Natural killer cell (primary cell): Measurements from ENCODE around the gene SLC9A7. TPM values are rescaled to one million over a fixed set of nuclear protein-coding genes. Genes with fewer than 3 reads are reported as not detected.
A peak's percentile ranks its signal among the peaks of the same experiment; 100 is the strongest.

ENCODE experiments used
- ATAC-seq, 3 donors: fragments of 150-1000 bp in 2 of 3; fragments of 200-7000 bp in 1 of 3; cut with Tn5 transposase; 1 replicate in 1 of 3; 2 replicates in 2 of 3; pipeline ENCODE4 v1.10.0; 2021; ENCODE audit warnings: mild to moderate bottlenecking in 2 of 3, moderate library complexity in 2 of 3
- DNase-seq, 2 donors: peaks; one replicate each; pipeline versions ENCODE4 v3.0.0 to v3.0.0-alpha.2; 2013 to 2021; ENCODE audit warnings: mixed read lengths in 1 of 2
- H3K27ac ChIP-seq: one replicate; pipeline ENCODE4 v1.5.1; 2013; ENCODE audit warnings: mild to moderate bottlenecking, low read length
- H3K27me3 ChIP-seq: one replicate; pipeline ENCODE4 v1.6.1; 2013; ENCODE audit warnings: low read length; ENCODE audit not compliant: control insufficient read depth, insufficient read depth
- H3K36me3 ChIP-seq: one replicate; pipeline ENCODE4 v1.6.1; 2013; ENCODE audit warnings: low read length; ENCODE audit not compliant: control insufficient read depth, insufficient read depth
- H3K4me1 ChIP-seq: one replicate; pipeline ENCODE4 v1.6.1; 2013; ENCODE audit warnings: low read length; ENCODE audit not compliant: control insufficient read depth, insufficient read depth
- H3K4me3 ChIP-seq: one replicate; pipeline ENCODE4 v1.5.1; 2013; ENCODE audit warnings: low read length
- H3K9me3 ChIP-seq: one replicate; pipeline ENCODE4 v1.6.1; 2013; ENCODE audit warnings: low read length; ENCODE audit not compliant: control insufficient read depth, insufficient read depth
- H3K27ac Mint-ChIP-seq, 2 donors: one replicate each; pipeline ENCODE4 v1.8.0; 2022; ENCODE audit warnings: mild to moderate bottlenecking in 2 of 2, mixed read lengths in 2 of 2, moderate library complexity in 1 of 2
- H3K27me3 Mint-ChIP-seq, 2 donors: one replicate each; pipeline ENCODE4 v1.8.0; 2022; ENCODE audit warnings: low read depth in 2 of 2, mixed read lengths in 2 of 2
- H3K36me3 Mint-ChIP-seq: one replicate; pipeline ENCODE4 v1.8.0; 2022; ENCODE audit warnings: mixed read lengths
- H3K4me1 Mint-ChIP-seq, 2 donors: one replicate each; pipeline ENCODE4 v1.8.0; 2022; ENCODE audit warnings: mixed read lengths in 2 of 2
- H3K4me3 Mint-ChIP-seq: one replicate; pipeline ENCODE4 v1.8.0; 2022; ENCODE audit warnings: mild to moderate bottlenecking, moderate library complexity, mixed read lengths
- H3K9me3 Mint-ChIP-seq, 2 donors: one replicate each; pipeline ENCODE4 v1.8.0; 2022; ENCODE audit warnings: mixed read lengths in 2 of 2
- WGBS: methylation state at CpG from one replicate; pipeline ENCODE4 v1.1.7; 2013; ENCODE audit warnings: missing lambda C conversion rate; ENCODE audit not compliant: insufficient coverage; 5-methylcytosine and 5-hydroxymethylcytosine counted together
- intact Hi-C: fragments of 100-400 bp; cut with micrococcal nuclease; formaldehyde crosslinking; loops from one replicate; pipeline ENCODE4 v1.14.2; 2022
- total RNA-seq, 4 donors: library from RNA; stranded (reverse); fragments of 120-200 nt in 1 of 4; gene quantifications; one replicate each; pipeline versions ENCODE4 v1.2.3 to v1.2.4, GENCODE V29; 2013 to 2022
- TF ChIP-seq, protein P1 (sequence below): fragments of 200-600 bp; IDR thresholded peaks from one replicate; pipeline ENCODE4 v1.8.0; 2022; ENCODE audit warnings: antibody characterized with exemption

The SLC9A7 gene
- total RNA-seq, 3 donors from 2014 or later (not counting 1 experiment from before 2014, with no cell fraction given) = 0.39 to 1.1 (median 0.75) TPM

GRCh38 chrX:46645614-46646013 is 113.3 kb downstream of the SLC9A7 start:
- WGBS = 80% methylated on average over 2 of the region's 4 CpGs
- Mint-ChIP-seq H3K4me3 (no peak overlapping the region), H3K4me1 (peaks cover 7 to 8% of the 10 kb centered on the region in 2 donors), H3K36me3 (no peaks in the 10 kb centered on the region), H3K9me3 (no peaks in the 10 kb centered on the region), H3K27ac (no peak overlapping the region), H3K27me3 (peaks cover 2 to 55% of the 10 kb centered on the region in 2 donors)
- no peak overlapping the region for H3K27ac ChIP-seq
- DNase-seq (no peak), ATAC-seq (no peak)
- no peaks in the 10 kb centered on the region for H3K9me3 ChIP-seq
- no peaks in the 10 kb centered on the region for H3K27me3 ChIP-seq
- TF ChIP-seq, protein P1, sequence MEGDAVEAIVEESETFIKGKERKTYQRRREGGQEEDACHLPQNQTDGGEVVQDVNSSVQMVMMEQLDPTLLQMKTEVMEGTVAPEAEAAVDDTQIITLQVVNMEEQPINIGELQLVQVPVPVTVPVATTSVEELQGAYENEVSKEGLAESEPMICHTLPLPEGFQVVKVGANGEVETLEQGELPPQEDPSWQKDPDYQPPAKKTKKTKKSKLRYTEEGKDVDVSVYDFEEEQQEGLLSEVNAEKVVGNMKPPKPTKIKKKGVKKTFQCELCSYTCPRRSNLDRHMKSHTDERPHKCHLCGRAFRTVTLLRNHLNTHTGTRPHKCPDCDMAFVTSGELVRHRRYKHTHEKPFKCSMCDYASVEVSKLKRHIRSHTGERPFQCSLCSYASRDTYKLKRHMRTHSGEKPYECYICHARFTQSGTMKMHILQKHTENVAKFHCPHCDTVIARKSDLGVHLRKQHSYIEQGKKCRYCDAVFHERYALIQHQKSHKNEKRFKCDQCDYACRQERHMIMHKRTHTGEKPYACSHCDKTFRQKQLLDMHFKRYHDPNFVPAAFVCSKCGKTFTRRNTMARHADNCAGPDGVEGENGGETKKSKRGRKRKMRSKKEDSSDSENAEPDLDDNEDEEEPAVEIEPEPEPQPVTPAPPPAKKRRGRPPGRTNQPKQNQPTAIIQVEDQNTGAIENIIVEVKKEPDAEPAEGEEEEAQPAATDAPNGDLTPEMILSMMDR = no peak
- peaks cover 4% of the 10 kb centered on the region for H3K4me1 ChIP-seq
- intact Hi-C loops = no loop called here
- H3K4me3 ChIP-seq = no peak overlapping the region
- H3K36me3 ChIP-seq = no peaks in the 10 kb centered on the region

DNA sequence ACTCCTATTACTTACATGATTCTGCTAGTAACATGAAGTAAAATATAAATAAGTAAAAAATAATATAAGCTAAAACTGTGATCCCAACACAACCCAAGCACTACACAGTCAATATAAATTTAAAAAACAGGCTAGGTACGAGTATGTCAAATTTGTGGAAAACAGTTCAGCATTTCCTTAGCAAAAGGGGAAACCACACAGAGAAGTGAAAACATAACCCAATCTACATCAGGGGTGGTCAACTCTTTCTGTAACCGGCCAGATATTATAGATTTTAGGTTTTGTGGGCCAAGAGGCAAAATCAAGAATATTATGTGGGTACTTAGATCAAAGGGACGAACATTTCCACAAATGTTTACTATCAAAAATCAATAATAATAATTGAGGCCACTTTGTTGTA is 115.3 kb downstream of the SLC9A7 start:
- no CpG with 5 or more reads among the region's 3 CpGs for WGBS
- no peaks in the 10 kb centered on the region for H3K27me3 ChIP-seq
- H3K36me3 Mint-ChIP-seq = no peaks in the 10 kb centered on the region
- H3K4me1 Mint-ChIP-seq = peaks cover 7 to 8% of the 10 kb centered on the region in 2 donors
- H3K4me1 ChIP-seq = peaks cover 4% of the 10 kb centered on the region
- H3K9me3 Mint-ChIP-seq = no peaks in the 10 kb centered on the region
- peaks cover 2 to 41% of the 10 kb centered on the region in 2 donors for H3K27me3 Mint-ChIP-seq
- H3K4me3 ChIP-seq = no peak overlapping the region
- no peak overlapping the region for H3K4me3 Mint-ChIP-seq
- intact Hi-C loops = no loop called here
- no peaks in the 10 kb centered on the region for H3K9me3 ChIP-seq
- ATAC-seq (no peak), DNase-seq (no peak)
- H3K27ac ChIP-seq = no peak overlapping the region
- no peaks in the 10 kb centered on the region for H3K36me3 ChIP-seq
- TF ChIP-seq, protein P1 = no peak
- no peak overlapping the region for H3K27ac Mint-ChIP-seq

GRCh38 chrX:46642145-46642544 is 116.8 kb downstream of the SLC9A7 start:
- WGBS = 36% methylated on average over 4 of the region's 4 CpGs
- intact Hi-C loops = no loop called here
- H3K27ac Mint-ChIP-seq = no peak overlapping the region

More at GRCh38 chrX:46642145-46642544, 116.8 kb downstream of the SLC9A7 start:
- Histone ChIP-seq H3K4me1 (peaks cover 4% of the 10 kb centered on the region), H3K9me3 (no peaks in the 10 kb centered on the region), H3K4me3 (no peak overlapping the region), H3K36me3 (no peaks in the 10 kb centered on the region), H3K27ac (no peak overlapping the region), H3K27me3 (no peaks in the 10 kb centered on the region)
- Mint-ChIP-seq H3K4me3 (no peak overlapping the region), H3K4me1 (peaks cover 7 to 8% of the 10 kb centered on the region in 2 donors), H3K27me3 (peaks cover 2 to 36% of the 10 kb centered on the region in 2 donors), H3K36me3 (no peaks in the 10 kb centered on the region), H3K9me3 (no peaks in the 10 kb centered on the region)
- ATAC-seq (peak in 2 of 3 donors; percentile 64), DNase-seq (peak in 1 of 2 donors; percentile 54)
- TF ChIP-seq, protein P1 = no peak
